GM23338 (cell line): ENCODE data around the gene MAPT. TPM values are rescaled to one million over a fixed set of nuclear protein-coding genes. Genes with fewer than 3 reads are reported as not detected.

Experiments
- ATAC-seq: fragments of 200-7000 bp; cut with Tn5 transposase; 3 replicates; pipeline ENCODE4 v1.9.1; 2020
- DNase-seq: peaks from one replicate; pipeline ENCODE4 v3.0.0-alpha.2; 2015; ENCODE audit warnings: low spot score
- H2AFZ ChIP-seq: fragments of 200-600 bp; sonication (generic); 2 replicates; pipeline ENCODE4 v1.8.0; 2016; ENCODE audit warnings: antibody characterized with exemption, mild to moderate bottlenecking, moderate library complexity
- H3F3A ChIP-seq: fragments of 200-600 bp; sonication (generic); replicated peaks from 2 replicates; pipeline ENCODE4 v1.8.0; 2017; ENCODE audit warnings: antibody characterized with exemption, mixed run types, low read depth
- H3K27ac ChIP-seq: fragments of 200-600 bp; sonication (generic); 2 replicates; pipeline ENCODE4 v1.6.1; 2016; ENCODE audit warnings: low read depth
- H3K27me3 ChIP-seq: fragments of 200-600 bp; sonication (generic); 2 replicates; pipeline ENCODE4 v1.8.0; 2016; ENCODE audit warnings: mild to moderate bottlenecking, mixed run types, moderate library complexity; ENCODE audit not compliant: insufficient read depth
- H3K36me3 ChIP-seq: fragments of 200-600 bp; sonication (generic); 2 replicates; pipeline ENCODE4 v1.8.0; 2016; ENCODE audit warnings: mild to moderate bottlenecking; ENCODE audit not compliant: insufficient read depth
- H3K4me1 ChIP-seq: fragments of 200-600 bp; sonication (generic); 2 replicates; pipeline ENCODE4 v1.8.0; 2016; ENCODE audit warnings: mild to moderate bottlenecking, moderate library complexity; ENCODE audit not compliant: insufficient read depth
- H3K4me2 ChIP-seq: fragments of 200-600 bp; sonication (generic); 2 replicates; pipeline ENCODE4 v1.7.1; 2017; ENCODE audit warnings: mixed run types
- H3K4me3 ChIP-seq: fragments of 200-600 bp; sonication (generic); 2 replicates; pipeline ENCODE4 v1.6.1; 2016; ENCODE audit warnings: mixed run types
- H3K79me2 ChIP-seq: fragments of 200-600 bp; sonication (generic); replicated peaks from 2 replicates; pipeline ENCODE4 v1.8.0; 2017; ENCODE audit warnings: mild to moderate bottlenecking; ENCODE audit not compliant: insufficient read depth
- H3K9me2 ChIP-seq: fragments of 200-600 bp; sonication (generic); 2 replicates; pipeline ENCODE4 v1.8.0; 2017; ENCODE audit not compliant: insufficient read depth
- H4K20me1 ChIP-seq: fragments of 200-600 bp; sonication (generic); replicated peaks from 2 replicates; pipeline ENCODE4 v1.8.0; 2017; ENCODE audit warnings: mild to moderate bottlenecking; ENCODE audit not compliant: insufficient read depth
- H3K27ac Mint-ChIP-seq: 2 replicates; pipeline ENCODE4 v1.8.0; 2020; ENCODE audit warnings: inconsistent platforms, mild to moderate bottlenecking, moderate library complexity, mixed read lengths
- H3K27me3 Mint-ChIP-seq: 3 replicates; pipeline ENCODE4 v1.8.0; 2022; ENCODE audit warnings: low read depth, mild to moderate bottlenecking, moderate library complexity, mixed read lengths, inconsistent platforms; ENCODE audit not compliant: insufficient read depth, poor library complexity
- H3K36me3 Mint-ChIP-seq: 3 replicates; pipeline ENCODE4 v1.8.0; 2021; ENCODE audit warnings: low read depth, mild to moderate bottlenecking, inconsistent platforms, moderate library complexity, mixed read lengths
- H3K4me1 Mint-ChIP-seq: 3 replicates; pipeline ENCODE4 v1.8.0; 2020; ENCODE audit warnings: mild to moderate bottlenecking, inconsistent platforms, mixed read lengths
- H3K4me3 Mint-ChIP-seq: 3 replicates; pipeline ENCODE4 v1.8.0; 2021; ENCODE audit warnings: moderate library complexity, mild to moderate bottlenecking, inconsistent platforms, mixed read lengths
- H3K9me3 Mint-ChIP-seq: 3 replicates; pipeline ENCODE4 v1.8.0; 2020; ENCODE audit warnings: moderate library complexity, mild to moderate bottlenecking, inconsistent platforms, mixed read lengths
- CREB1 ChIP-seq: fragments of 250-450 bp; sonication (Bioruptor Pico); IDR thresholded peaks from 2 replicates; pipeline ENCODE4 v1.5.0; 2020; ENCODE audit warnings: low read depth, mild to moderate bottlenecking, moderate library complexity
- ETS1 ChIP-seq: IDR thresholded peaks from 2 replicates; pipeline ENCODE4 v1.6.1; 2016; ENCODE audit warnings: antibody characterized with exemption
- EZH2 ChIP-seq: fragments of 200-600 bp; sonication (generic); IDR thresholded peaks from one replicate; pipeline ENCODE4 v1.8.0; 2017; ENCODE audit warnings: antibody characterized with exemption, mild to moderate bottlenecking, low read depth; ENCODE audit not compliant: unreplicated experiment
- EZH2phosphoT487 ChIP-seq: fragments of 200-600 bp; sonication (generic); IDR thresholded peaks from one replicate; pipeline ENCODE4 v1.8.1; 2018; ENCODE audit warnings: antibody characterized with exemption; ENCODE audit not compliant: unreplicated experiment
- JUNB ChIP-seq: IDR thresholded peaks from one replicate; pipeline ENCODE4 v1.6.1; 2016; ENCODE audit warnings: antibody characterized with exemption; ENCODE audit not compliant: unreplicated experiment
- NANOG ChIP-seq: IDR thresholded peaks from 2 replicates; pipeline ENCODE4 v1.6.1; 2016; ENCODE audit warnings: antibody characterized with exemption, borderline replicate concordance
- POLR2AphosphoS5 ChIP-seq: IDR thresholded peaks from 2 replicates; pipeline ENCODE4 v1.6.1; 2016; ENCODE audit warnings: antibody characterized with exemption, low read depth
- STAT1 ChIP-seq: IDR thresholded peaks from one replicate; pipeline ENCODE4 v1.6.1; 2016; ENCODE audit warnings: antibody characterized with exemption; ENCODE audit not compliant: unreplicated experiment
- ZNF114 ChIP-seq: fragments of 250-450 bp; sonication (Bioruptor Pico); IDR thresholded peaks from 2 replicates; pipeline ENCODE4 v1.5.0; 2020; ENCODE audit warnings: mild to moderate bottlenecking, moderate library complexity
- ZNF331 ChIP-seq: fragments of 250-450 bp; sonication (Bioruptor Pico); IDR thresholded peaks from 2 replicates; pipeline ENCODE4 v1.5.0; 2020; ENCODE audit warnings: low read depth, mild to moderate bottlenecking, moderate library complexity
- ZNF462 ChIP-seq: fragments of 250-450 bp; sonication (Bioruptor Pico); IDR thresholded peaks from 2 replicates; pipeline ENCODE4 v1.5.0; 2020; ENCODE audit warnings: mild to moderate bottlenecking, moderate library complexity
- polyA plus RNA-seq: library from polyadenylated mRNA; unstranded; fragments of >200 nt; fragmentation: Nextera tagmentation; extraction: Ambion mirVana; gene quantifications from 2 replicates; pipeline ENCODE4 v1.2.1, GENCODE V29; 2016
- total RNA-seq: library from RNA; depleted of rRNA; stranded (reverse); fragments of >200 nt; shearing (Covaris generic); gene quantifications from 2 replicates; pipeline ENCODE4 v1.2.3, GENCODE V29; 2014
- TF ChIP-seq, protein P1 (sequence below), 2 experiments: fragments of 200-600 bp in 1 of 2; sonication (generic) in 1 of 2; conservative IDR thresholded peaks; 2 replicates each; pipeline versions ENCODE4 v1.5.1 to v1.6.1; 2016 to 2017; ENCODE audit warnings: antibody characterized with exemption in 2 of 2, low read depth in 2 of 2, mild to moderate bottlenecking in 2 of 2, moderate library complexity in 1 of 2
- TF ChIP-seq, protein P2 (sequence below): IDR thresholded peaks from one replicate; pipeline ENCODE4 v1.6.1; 2018; ENCODE audit warnings: antibody characterized with exemption; ENCODE audit not compliant: unreplicated experiment

MAPT gene
- total and polyA plus RNA-seq, 2 experiments from 2014 or later, result 1.1 to 2.1 TPM

DNA sequence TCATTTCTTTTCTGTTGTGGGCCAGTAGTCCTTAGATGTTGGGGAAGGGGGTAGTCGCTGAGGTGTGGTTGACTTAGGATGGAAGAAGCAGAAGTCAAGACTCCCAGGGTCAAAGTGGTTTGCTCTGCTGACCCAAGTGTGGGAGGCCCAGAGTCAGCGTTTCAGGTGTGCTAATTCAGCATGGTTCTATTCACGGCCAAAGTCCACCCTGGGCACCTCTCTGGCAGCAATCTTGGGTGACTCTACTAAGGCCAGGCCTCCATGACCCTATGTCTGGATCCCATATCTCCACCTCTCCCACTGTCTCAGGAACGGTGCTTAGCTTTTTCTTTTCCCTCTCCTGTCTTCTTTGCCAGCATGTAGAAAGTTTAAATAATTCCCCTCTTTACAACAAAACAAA, 32.9 kb downstream of the MAPT start:
- H3K27ac ChIP-seq, result no peak overlapping the region
- no peak for ATAC-seq
- Mint-ChIP-seq H3K4me1 (peaks cover 4% of the 10 kb centered on the region; the same call in 2 of the 3 replicates), H3K27ac (no peak overlapping the region), H3K36me3 (peaks cover 3% of the 10 kb centered on the region; the same call in 2 of the 3 replicates), H3K9me3 (peaks cover 12% of the 10 kb centered on the region; the same call in 2 of the 3 replicates), H3K27me3 (peaks cover 6% of the 10 kb centered on the region), H3K4me3 (no peak overlapping the region)
- H3K79me2 ChIP-seq, result no peaks in the 10 kb centered on the region
- no peak overlapping the region for H3K4me2 ChIP-seq
- DNase-seq, result no peak
- H2AFZ ChIP-seq, result no peak overlapping the region
- no peaks in the 10 kb centered on the region for H4K20me1 ChIP-seq
- H3K4me3 ChIP-seq, result no peak overlapping the region
- 0 out of 2 replicates have a peak, but pooled peaks cover 5% of the 10 kb centered on the region for H3K4me1 ChIP-seq
- TF ChIP-seq EZH2 (no peak), JUNB (no peak), CREB1 (CRISPR knock-in tag) (no peak), ZNF331 (CRISPR knock-in tag) (no peak), EZH2phosphoT487 (no peak), ZNF462 (CRISPR knock-in tag) (no peak), ZNF114 (CRISPR knock-in tag) (no peak), NANOG (no peak), POLR2AphosphoS5 (no peak), STAT1 (no peak), ETS1 (no peak)
- TF ChIP-seq, protein P1, sequence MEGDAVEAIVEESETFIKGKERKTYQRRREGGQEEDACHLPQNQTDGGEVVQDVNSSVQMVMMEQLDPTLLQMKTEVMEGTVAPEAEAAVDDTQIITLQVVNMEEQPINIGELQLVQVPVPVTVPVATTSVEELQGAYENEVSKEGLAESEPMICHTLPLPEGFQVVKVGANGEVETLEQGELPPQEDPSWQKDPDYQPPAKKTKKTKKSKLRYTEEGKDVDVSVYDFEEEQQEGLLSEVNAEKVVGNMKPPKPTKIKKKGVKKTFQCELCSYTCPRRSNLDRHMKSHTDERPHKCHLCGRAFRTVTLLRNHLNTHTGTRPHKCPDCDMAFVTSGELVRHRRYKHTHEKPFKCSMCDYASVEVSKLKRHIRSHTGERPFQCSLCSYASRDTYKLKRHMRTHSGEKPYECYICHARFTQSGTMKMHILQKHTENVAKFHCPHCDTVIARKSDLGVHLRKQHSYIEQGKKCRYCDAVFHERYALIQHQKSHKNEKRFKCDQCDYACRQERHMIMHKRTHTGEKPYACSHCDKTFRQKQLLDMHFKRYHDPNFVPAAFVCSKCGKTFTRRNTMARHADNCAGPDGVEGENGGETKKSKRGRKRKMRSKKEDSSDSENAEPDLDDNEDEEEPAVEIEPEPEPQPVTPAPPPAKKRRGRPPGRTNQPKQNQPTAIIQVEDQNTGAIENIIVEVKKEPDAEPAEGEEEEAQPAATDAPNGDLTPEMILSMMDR (conservative IDR thresholded peaks at IDR 0.05; ENCODE audit: low read depth in 2 of 2), result no peak
- TF ChIP-seq, protein P2, sequence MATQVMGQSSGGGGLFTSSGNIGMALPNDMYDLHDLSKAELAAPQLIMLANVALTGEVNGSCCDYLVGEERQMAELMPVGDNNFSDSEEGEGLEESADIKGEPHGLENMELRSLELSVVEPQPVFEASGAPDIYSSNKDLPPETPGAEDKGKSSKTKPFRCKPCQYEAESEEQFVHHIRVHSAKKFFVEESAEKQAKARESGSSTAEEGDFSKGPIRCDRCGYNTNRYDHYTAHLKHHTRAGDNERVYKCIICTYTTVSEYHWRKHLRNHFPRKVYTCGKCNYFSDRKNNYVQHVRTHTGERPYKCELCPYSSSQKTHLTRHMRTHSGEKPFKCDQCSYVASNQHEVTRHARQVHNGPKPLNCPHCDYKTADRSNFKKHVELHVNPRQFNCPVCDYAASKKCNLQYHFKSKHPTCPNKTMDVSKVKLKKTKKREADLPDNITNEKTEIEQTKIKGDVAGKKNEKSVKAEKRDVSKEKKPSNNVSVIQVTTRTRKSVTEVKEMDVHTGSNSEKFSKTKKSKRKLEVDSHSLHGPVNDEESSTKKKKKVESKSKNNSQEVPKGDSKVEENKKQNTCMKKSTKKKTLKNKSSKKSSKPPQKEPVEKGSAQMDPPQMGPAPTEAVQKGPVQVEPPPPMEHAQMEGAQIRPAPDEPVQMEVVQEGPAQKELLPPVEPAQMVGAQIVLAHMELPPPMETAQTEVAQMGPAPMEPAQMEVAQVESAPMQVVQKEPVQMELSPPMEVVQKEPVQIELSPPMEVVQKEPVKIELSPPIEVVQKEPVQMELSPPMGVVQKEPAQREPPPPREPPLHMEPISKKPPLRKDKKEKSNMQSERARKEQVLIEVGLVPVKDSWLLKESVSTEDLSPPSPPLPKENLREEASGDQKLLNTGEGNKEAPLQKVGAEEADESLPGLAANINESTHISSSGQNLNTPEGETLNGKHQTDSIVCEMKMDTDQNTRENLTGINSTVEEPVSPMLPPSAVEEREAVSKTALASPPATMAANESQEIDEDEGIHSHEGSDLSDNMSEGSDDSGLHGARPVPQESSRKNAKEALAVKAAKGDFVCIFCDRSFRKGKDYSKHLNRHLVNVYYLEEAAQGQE, result no peak
- no peaks in the 10 kb centered on the region for H3K27me3 ChIP-seq
- H3K9me2 ChIP-seq, result no peaks in the 10 kb centered on the region
- no peaks in the 10 kb centered on the region for H3K36me3 ChIP-seq
- no peaks in the 10 kb centered on the region for H3F3A ChIP-seq
